Measurements from ENCODE around the gene TRDMT1. TPM values are rescaled to one million over a fixed set of nuclear protein-coding genes. Genes with fewer than 3 reads are reported as not detected.
"Not testable (repeated sequence)": the region's sequence is repeated elsewhere in the genome, so short reads cannot be mapped to it uniquely, and the experiment has no call there.

The TRDMT1 gene
- total RNA-seq, 1 donor from 2014 or later: 9.0 TPM

GRCh38 chr10:17115683-17116082, 85.8 kb downstream of the TRDMT1 start:
- Mint-ChIP-seq H3K27ac (peak overlapping the region; percentile 5), H3K4me3 (no peak overlapping the region), H3K27me3 (no peaks in the 10 kb centered on the region), H3K9me3 (peaks cover 3% of the 10 kb centered on the region), H3K36me3 (peaks cover 4% of the 10 kb centered on the region), H3K4me1 (ENCODE audit: unreplicated experiment) (peaks cover 41% of the 10 kb centered on the region)
- no peak for DNase-seq (ENCODE audit: extremely low spot score, unreplicated experiment)
- TF ChIP-seq CTCF (conservative IDR thresholded peaks at IDR 0.05): peak; percentile 31

- H3K36me3 Mint-ChIP-seq; H3K27me3 Mint-ChIP-seq; H3K9me3 Mint-ChIP-seq; DNase-seq (ENCODE audit: extremely low spot score, unreplicated experiment); H3K27ac Mint-ChIP-seq; H3K4me3 Mint-ChIP-seq: not testable (repeated sequence)
- peaks cover 34% of the 10 kb centered on the region for H3K4me1 Mint-ChIP-seq (ENCODE audit: unreplicated experiment)
Observed at GRCh38 chr10:17114878-17115444, 86.5 kb downstream of the TRDMT1 start.

GRCh38 chr10:17113889-17114540, 87.5 kb downstream of the TRDMT1 start:
- H3K27me3 Mint-ChIP-seq: no peaks in the 10 kb centered on the region
- H3K4me1 Mint-ChIP-seq (ENCODE audit: unreplicated experiment): peaks cover 27% of the 10 kb centered on the region
- peaks cover 3% of the 10 kb centered on the region for H3K9me3 Mint-ChIP-seq
- H3K27ac Mint-ChIP-seq: no peak overlapping the region
- no peaks in the 10 kb centered on the region for H3K36me3 Mint-ChIP-seq
- H3K4me3 Mint-ChIP-seq: no peak overlapping the region
- TF ChIP-seq CTCF (conservative IDR thresholded peaks at IDR 0.05): no peak
- DNase-seq (ENCODE audit: extremely low spot score, unreplicated experiment): no peak

GRCh38 chr10:17113346-17113745, 88.1 kb downstream of the TRDMT1 start:
- H3K27ac Mint-ChIP-seq: no peak overlapping the region
- H3K36me3 Mint-ChIP-seq: no peaks in the 10 kb centered on the region
- TF ChIP-seq CTCF (conservative IDR thresholded peaks at IDR 0.05): no peak
- peaks cover 3% of the 10 kb centered on the region for H3K9me3 Mint-ChIP-seq
- DNase-seq (ENCODE audit: extremely low spot score, unreplicated experiment): no peak
- H3K4me3 Mint-ChIP-seq: no peak overlapping the region
- no peaks in the 10 kb centered on the region for H3K27me3 Mint-ChIP-seq
- H3K4me1 Mint-ChIP-seq (ENCODE audit: unreplicated experiment): peaks cover 27% of the 10 kb centered on the region

GRCh38 chr10:17112566-17112965, 88.9 kb downstream of the TRDMT1 start:
- Mint-ChIP-seq H3K27ac (no peak overlapping the region), H3K9me3 (peaks cover 3% of the 10 kb centered on the region)

More at GRCh38 chr10:17112566-17112965, 88.9 kb downstream of the TRDMT1 start:
- no peak for TF ChIP-seq CTCF (conservative IDR thresholded peaks at IDR 0.05)
- Mint-ChIP-seq H3K4me3 (no peak overlapping the region), H3K4me1 (ENCODE audit: unreplicated experiment) (peaks cover 27% of the 10 kb centered on the region), H3K36me3 (no peaks in the 10 kb centered on the region), H3K27me3 (no peaks in the 10 kb centered on the region)
- DNase-seq (ENCODE audit: extremely low spot score, unreplicated experiment): no peak
